Stimulated activated memory B cell treated with anti-CD40 and anti-IgM and Interleukin-4, amounts not matched to agents 10 μg/mL and 1 μg/mL and 100 μg/mL, for 72 hours (primary cell): ENCODE measurements around the gene ARID1B.

Experiments
- ATAC-seq: fragments of 150-1000 bp; cut with Tn5 transposase; 2 replicates; pipeline ENCODE4 v1.10.0; 2021
- H3K27ac Mint-ChIP-seq: one replicate; pipeline ENCODE4 v1.8.0; 2022; ENCODE audit warnings: mild to moderate bottlenecking, mixed read lengths
- H3K27me3 Mint-ChIP-seq: one replicate; pipeline ENCODE4 v1.8.0; 2022; ENCODE audit warnings: mixed read lengths
- H3K36me3 Mint-ChIP-seq: one replicate; pipeline ENCODE4 v1.8.0; 2022; ENCODE audit warnings: mixed read lengths
- H3K4me1 Mint-ChIP-seq: one replicate; pipeline ENCODE4 v1.8.0; 2022; ENCODE audit warnings: mixed read lengths
- H3K4me3 Mint-ChIP-seq: one replicate; pipeline ENCODE4 v1.8.0; 2022; ENCODE audit warnings: mild to moderate bottlenecking, moderate library complexity, mixed read lengths
- H3K9me3 Mint-ChIP-seq: one replicate; pipeline ENCODE4 v1.8.0; 2022; ENCODE audit warnings: mixed read lengths

ARID1B gene

DNA sequence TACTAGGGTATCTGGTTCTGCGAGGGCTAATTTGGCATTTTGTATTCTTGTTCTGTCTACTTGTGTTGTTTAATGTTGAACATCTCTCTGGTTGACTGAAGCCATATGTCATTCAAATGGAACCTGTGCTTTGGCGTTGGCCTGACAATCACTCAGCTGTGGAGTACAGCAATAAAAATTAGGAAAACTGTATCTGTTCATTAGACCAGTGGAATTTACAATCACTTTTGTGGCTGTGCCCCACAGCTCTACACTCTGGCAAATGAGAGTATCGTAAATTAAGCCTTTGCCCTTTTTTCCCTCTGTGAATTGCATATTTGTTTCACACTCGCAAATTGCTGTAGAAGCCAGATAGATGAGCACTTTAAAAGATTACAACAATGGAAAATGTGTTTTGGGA, 102.0 kb downstream of the ARID1B start:
- no peak for ATAC-seq
- H3K9me3 Mint-ChIP-seq, result no peaks in the 10 kb centered on the region
- H3K27ac Mint-ChIP-seq, result no peak overlapping the region
- peaks cover 71% of the 10 kb centered on the region for H3K4me1 Mint-ChIP-seq
- H3K4me3 Mint-ChIP-seq, result no peak overlapping the region
- peaks cover 11% of the 10 kb centered on the region for H3K36me3 Mint-ChIP-seq
- H3K27me3 Mint-ChIP-seq, result no peaks in the 10 kb centered on the region

DNA sequence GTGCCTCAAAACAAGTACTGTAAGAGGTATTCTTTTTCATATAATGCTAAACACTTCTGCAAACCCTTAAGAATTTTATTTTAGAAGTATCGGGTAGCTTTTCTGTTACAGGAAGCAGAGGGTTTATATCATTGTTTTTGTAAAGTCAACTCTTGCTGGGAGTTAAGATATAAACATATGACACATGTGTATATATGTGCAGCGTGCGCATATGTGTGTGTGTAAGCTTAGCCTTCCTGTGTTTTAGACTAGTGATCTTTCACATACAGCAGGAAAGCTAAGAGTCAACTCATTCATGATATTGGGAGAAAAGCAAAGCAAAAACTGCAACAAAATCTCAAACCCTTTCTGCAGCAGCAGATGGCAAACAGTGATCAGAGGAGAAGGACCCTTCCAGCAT, 102.4 kb downstream of the ARID1B start:
- H3K27me3 Mint-ChIP-seq, result no peaks in the 10 kb centered on the region
- H3K4me1 Mint-ChIP-seq, result peaks cover 71% of the 10 kb centered on the region
- ATAC-seq, result no peak
- no peaks in the 10 kb centered on the region for H3K9me3 Mint-ChIP-seq
- no peak overlapping the region for H3K4me3 Mint-ChIP-seq
- peaks cover 7% of the 10 kb centered on the region for H3K36me3 Mint-ChIP-seq
- peak overlapping the region; percentile 21 for H3K27ac Mint-ChIP-seq

DNA sequence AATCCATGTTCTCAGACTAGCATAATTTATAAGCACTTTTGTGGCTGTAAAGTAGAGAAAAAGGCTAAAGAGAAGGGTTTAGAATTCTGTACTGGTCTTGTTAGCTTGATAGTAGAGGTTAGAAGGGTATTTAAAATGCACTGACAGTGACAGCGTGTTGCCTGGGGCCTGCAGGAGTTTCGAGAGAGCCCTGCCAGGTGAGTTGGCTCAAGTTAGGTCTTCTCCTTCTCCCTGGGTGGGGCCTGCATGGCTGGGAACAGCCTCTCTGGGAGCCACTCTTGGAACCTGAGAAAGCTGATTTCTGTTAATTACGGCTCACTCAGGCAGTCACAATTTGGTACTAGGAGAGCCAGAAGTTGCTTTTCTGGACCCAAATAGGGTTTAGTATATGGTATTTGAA, 103.7 kb downstream of the ARID1B start:
- Mint-ChIP-seq H3K4me3 (no peak overlapping the region), H3K27me3 (no peaks in the 10 kb centered on the region), H3K9me3 (no peaks in the 10 kb centered on the region), H3K4me1 (peaks cover 67% of the 10 kb centered on the region), H3K36me3 (peaks cover 4% of the 10 kb centered on the region), H3K27ac (no peak overlapping the region)
- ATAC-seq, result no peak

DNA sequence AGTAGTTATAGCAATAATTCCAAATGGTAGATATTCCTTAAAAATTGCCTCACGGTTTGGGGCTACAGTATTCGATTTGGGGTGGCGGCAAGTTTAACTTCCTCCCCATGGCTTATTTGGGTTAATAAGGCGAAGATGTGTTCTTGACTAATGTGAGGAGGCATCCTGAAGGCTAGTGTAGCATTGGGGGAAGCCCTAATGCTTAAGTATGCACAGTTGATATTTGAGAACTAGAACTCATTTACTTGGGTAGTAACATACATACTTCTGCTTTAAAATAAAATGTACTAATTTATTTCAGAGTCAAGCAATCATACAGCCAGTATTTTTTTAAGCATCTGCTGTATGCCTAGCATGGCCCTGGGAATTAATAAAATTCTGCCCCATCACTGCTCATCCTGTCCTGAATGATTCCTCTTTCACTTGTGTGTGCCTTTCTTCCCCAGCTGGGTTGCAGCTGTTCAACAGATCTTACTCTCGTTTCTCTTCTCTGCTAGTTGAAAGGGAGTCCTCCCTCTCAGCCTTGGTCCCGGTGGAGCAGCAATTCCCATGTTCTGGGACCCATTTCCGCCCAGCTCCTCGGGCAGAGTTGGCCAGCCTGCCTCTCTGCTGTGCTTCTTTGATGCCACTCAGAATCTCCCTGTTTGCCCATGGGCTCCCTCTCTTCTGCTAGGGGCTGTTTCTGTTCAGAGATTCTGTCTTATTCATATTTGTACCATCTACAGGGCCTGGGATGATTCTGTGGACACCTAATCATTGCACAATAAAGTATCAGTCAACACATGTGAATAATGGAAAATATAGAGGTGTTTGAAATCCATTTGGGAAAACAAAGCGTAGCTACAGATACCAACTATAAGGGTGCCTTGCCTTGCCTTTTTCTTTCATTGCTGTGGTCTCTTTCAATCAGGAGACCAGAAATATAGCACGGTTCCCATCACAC, 104.8 kb downstream of the ARID1B start:
- H3K9me3 Mint-ChIP-seq, result no peaks in the 10 kb centered on the region
- peak overlapping the region; percentile 57 for H3K27ac Mint-ChIP-seq
- H3K4me3 Mint-ChIP-seq, result peak overlapping the region; percentile 29
- H3K4me1 Mint-ChIP-seq, result peaks cover 77% of the 10 kb centered on the region
- peaks cover 13% of the 10 kb centered on the region for H3K36me3 Mint-ChIP-seq
- ATAC-seq, result peak; percentile 58
- H3K27me3 Mint-ChIP-seq, result no peaks in the 10 kb centered on the region

DNA sequence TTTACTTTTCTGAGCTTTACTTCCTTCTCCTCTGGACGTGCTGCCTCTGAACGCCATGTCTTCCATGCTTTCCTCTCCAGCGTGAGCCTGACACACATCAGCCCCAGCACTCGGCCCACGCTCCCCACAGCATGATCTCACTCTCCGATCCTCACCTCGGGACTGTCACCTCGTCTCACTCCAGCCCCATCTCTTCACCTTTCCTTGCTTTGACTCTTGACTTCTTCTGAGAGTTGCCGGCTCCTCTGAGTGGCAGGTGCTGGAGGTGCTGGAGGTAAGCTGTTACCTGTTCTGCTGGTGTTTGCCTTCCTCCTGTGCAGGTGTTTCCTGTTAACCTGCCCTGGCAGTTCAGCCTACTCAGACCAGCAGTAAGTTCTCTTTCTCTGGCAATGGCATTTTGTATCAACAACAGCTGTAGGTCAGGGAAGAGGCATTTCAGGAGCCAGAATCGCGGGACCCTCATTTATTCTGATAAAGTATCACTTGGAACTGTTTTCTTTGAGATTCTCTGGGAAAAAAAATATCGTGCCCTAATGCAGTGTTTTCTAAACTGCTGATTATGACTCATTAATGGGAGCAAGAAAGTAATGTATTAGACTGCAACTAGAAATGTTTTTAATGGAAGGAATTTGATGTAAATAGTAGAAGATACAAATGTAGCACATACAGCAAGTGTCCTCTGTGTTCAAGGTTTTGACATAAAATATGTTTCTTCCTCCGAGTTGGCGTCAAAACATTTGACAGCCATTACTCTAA, 106.5 kb downstream of the ARID1B start:
- H3K36me3 Mint-ChIP-seq, result peaks cover 17% of the 10 kb centered on the region
- peak; percentile 81 for ATAC-seq
- H3K4me1 Mint-ChIP-seq, result peaks cover 76% of the 10 kb centered on the region
- H3K27ac Mint-ChIP-seq, result peak overlapping the region; percentile 55
- no peaks in the 10 kb centered on the region for H3K27me3 Mint-ChIP-seq
- peak overlapping the region; percentile 49 for H3K4me3 Mint-ChIP-seq
- no peaks in the 10 kb centered on the region for H3K9me3 Mint-ChIP-seq

DNA sequence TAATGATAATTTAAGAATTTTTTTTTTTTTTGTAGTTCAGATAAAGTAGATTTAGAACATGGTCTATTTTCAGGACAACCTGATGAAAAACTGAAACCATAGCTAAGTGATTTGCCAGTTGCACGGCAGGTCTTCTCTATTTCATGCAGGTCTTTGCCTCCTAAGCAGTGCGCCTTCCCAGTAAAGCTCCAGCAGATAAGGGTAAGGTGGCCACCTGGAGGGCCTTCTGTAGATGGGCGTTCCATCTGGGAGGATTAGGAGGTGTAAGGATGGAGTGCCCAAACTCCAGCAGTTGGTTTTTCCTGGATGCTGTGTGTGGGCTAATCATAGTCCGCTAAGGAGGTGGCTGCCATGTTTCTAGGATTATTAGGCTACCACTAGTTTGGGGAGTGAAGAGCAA, 107.1 kb downstream of the ARID1B start:
- ATAC-seq, result no peak
- peaks cover 73% of the 10 kb centered on the region for H3K4me1 Mint-ChIP-seq
- peak overlapping the region; percentile 55 for H3K27ac Mint-ChIP-seq
- no peak overlapping the region for H3K4me3 Mint-ChIP-seq
- H3K9me3 Mint-ChIP-seq, result no peaks in the 10 kb centered on the region
- peaks cover 17% of the 10 kb centered on the region for H3K36me3 Mint-ChIP-seq
- no peaks in the 10 kb centered on the region for H3K27me3 Mint-ChIP-seq

DNA sequence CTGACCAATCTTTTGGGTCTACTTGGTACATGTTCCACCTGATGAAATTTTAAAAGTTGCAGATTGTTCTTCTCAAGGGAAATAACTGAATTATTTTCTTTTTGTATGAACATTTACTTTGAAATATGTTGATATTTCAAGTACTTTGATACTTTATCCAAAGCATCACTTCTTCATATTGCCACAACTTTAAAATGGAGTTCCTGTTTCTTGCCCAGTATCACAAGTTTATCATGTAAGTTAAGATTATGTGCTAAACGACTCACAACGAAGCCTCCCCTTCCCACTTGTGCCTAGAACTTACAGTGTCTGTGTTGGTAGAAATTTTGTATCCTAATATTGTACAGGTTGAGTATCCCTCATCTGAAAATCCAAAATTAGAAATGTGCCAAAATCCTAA, 108.4 kb downstream of the ARID1B start:
- no peaks in the 10 kb centered on the region for H3K9me3 Mint-ChIP-seq
- H3K4me3 Mint-ChIP-seq, result no peak overlapping the region
- peaks cover 75% of the 10 kb centered on the region for H3K4me1 Mint-ChIP-seq
- no peak for ATAC-seq
- H3K27ac Mint-ChIP-seq, result peak overlapping the region; percentile 69
- H3K27me3 Mint-ChIP-seq, result no peaks in the 10 kb centered on the region
- peaks cover 13% of the 10 kb centered on the region for H3K36me3 Mint-ChIP-seq

DNA sequence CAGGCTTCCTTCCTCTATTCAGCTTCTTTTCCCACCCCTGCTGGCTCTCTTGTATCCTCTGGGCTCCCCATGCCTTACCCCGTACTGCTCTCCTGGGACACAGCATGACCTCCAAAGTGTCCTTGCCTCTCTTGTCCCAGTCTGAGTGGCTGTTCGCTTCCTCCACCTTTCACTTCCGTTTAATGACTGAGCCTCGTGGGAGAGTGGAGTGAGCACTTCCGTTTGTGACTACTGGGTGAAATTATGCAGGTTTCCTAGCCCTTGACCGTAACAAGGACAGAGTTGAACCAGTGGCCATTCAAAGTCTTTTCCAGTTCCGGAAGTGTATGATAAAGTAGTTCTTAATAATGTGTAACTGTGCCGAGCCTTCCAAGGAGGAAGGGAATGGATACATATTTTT, 109.2 kb downstream of the ARID1B start:
- peak overlapping the region; percentile 69 for H3K27ac Mint-ChIP-seq
- peaks cover 82% of the 10 kb centered on the region for H3K4me1 Mint-ChIP-seq
- no peaks in the 10 kb centered on the region for H3K27me3 Mint-ChIP-seq
- H3K36me3 Mint-ChIP-seq, result peaks cover 13% of the 10 kb centered on the region
- no peaks in the 10 kb centered on the region for H3K9me3 Mint-ChIP-seq
- H3K4me3 Mint-ChIP-seq, result peak overlapping the region; percentile 67
- peak; percentile 77 for ATAC-seq

DNA sequence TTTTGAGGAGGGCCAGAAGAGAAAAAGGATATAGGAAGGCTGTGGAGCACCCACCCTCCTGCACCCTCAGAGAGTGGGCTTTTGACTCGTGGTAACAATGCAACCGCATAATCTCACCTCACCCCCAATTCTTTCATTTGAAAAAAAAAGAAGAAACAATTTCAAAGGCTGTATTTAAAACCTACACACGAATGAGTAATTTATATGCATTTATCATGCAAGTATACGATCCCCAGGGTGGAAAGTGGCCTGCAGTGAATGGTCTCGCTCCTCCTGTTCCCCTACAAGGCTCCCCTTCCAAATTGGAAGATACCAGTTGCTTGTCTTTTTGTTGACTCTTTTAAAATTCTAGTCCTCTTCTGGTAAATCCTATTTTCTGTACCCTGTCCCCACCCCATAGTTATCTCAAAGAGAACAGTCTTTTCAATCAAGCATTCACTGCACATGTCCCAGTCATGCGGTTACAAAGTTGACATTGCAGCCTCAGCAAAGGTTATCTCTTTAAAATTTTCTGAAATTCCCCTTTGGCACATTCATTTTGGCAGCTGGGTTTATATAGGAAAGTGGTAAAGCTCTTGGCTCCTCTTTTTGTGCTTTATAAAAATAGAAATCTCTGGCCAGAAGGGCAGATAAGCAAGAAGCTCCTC, 110.6 kb downstream of the ARID1B start:
- H3K27ac Mint-ChIP-seq, result peak overlapping the region; percentile 62
- H3K4me3 Mint-ChIP-seq, result no peak overlapping the region
- H3K27me3 Mint-ChIP-seq, result no peaks in the 10 kb centered on the region
- no peaks in the 10 kb centered on the region for H3K9me3 Mint-ChIP-seq
- no peak for ATAC-seq
- H3K4me1 Mint-ChIP-seq, result peaks cover 69% of the 10 kb centered on the region
- peaks cover 13% of the 10 kb centered on the region for H3K36me3 Mint-ChIP-seq

DNA sequence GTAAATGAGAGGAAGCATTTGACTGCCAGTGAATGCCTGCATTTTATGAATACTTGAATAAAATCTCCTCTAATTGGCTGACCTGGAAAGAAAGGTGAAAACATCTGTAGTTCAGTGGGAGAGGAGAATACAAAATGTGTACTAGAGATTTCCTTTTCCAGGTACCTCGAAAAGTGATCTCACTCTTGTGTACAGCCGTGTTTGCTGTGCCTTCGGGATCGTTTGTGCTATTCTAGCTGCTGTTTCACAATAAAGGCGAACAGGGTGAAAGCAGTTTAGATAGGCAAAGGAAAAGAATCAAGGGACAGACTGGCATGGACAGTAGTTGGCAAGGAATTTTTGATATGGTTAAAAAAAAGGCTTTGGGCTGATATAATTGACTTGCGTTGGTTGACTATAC, 112.3 kb downstream of the ARID1B start:
- no peak for ATAC-seq
- peaks cover 69% of the 10 kb centered on the region for H3K4me1 Mint-ChIP-seq
- peaks cover 18% of the 10 kb centered on the region for H3K36me3 Mint-ChIP-seq
- no peaks in the 10 kb centered on the region for H3K27me3 Mint-ChIP-seq
- H3K4me3 Mint-ChIP-seq, result no peak overlapping the region
- no peaks in the 10 kb centered on the region for H3K9me3 Mint-ChIP-seq
- H3K27ac Mint-ChIP-seq, result no peak overlapping the region

DNA sequence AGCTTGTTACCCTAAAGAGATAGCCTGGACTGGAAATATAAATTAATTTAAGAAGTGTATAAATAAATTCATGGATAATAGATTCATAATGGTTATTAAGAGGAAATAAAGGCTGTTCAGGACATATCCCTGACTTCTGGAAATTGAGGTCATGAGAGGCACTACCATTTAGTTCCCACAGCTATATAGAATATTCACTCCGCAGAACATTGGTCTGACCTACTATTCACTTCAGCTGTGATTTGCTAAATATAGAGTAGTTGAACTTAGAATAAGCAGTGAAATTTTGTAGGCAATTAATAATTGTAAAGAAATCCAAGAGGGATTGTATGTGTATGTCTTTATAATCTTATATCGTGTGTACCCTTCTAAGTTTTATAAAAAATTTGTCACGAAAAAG, 112.8 kb downstream of the ARID1B start:
- ATAC-seq, result no peak
- H3K27ac Mint-ChIP-seq, result no peak overlapping the region
- no peaks in the 10 kb centered on the region for H3K27me3 Mint-ChIP-seq
- peaks cover 72% of the 10 kb centered on the region for H3K4me1 Mint-ChIP-seq
- H3K4me3 Mint-ChIP-seq, result no peak overlapping the region
- peaks cover 18% of the 10 kb centered on the region for H3K36me3 Mint-ChIP-seq
- H3K9me3 Mint-ChIP-seq, result no peaks in the 10 kb centered on the region

DNA sequence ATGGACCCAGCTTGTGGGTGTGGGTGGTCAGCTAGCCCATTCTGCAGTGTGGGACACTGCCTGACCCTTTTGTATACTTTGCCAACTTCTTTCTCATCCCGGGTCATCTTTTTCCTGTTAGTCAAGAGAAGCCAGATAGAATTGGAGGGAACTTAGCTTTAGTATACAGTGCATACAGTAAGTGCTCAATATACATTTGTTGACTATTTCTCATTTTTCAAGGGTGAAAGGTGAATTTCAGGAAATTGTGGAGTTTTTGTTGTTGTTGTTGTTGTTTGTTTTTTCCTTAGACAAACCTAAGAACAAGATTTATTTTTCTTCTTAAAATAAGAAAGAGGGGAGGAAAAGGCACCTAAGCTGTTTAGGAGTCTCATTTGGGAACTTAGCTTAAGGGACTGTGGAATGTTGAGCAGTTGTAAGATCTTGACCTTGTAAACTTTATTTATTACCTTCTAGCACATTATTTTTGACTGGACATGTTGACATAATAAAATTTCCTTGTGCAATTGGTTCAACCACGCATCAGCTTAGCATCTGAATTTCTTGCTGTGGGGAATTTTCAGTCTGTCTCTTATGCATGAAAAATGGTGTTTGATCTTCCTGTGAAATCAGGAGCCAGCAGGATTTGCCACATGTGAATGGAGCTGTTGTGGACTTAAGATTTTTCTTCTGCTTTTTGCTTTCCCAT, 113.6 kb downstream of the ARID1B start:
- Mint-ChIP-seq H3K4me3 (no peak overlapping the region), H3K4me1 (peaks cover 75% of the 10 kb centered on the region), H3K36me3 (peaks cover 18% of the 10 kb centered on the region), H3K27me3 (no peaks in the 10 kb centered on the region), H3K9me3 (no peaks in the 10 kb centered on the region), H3K27ac (no peak overlapping the region)
- no peak for ATAC-seq

DNA sequence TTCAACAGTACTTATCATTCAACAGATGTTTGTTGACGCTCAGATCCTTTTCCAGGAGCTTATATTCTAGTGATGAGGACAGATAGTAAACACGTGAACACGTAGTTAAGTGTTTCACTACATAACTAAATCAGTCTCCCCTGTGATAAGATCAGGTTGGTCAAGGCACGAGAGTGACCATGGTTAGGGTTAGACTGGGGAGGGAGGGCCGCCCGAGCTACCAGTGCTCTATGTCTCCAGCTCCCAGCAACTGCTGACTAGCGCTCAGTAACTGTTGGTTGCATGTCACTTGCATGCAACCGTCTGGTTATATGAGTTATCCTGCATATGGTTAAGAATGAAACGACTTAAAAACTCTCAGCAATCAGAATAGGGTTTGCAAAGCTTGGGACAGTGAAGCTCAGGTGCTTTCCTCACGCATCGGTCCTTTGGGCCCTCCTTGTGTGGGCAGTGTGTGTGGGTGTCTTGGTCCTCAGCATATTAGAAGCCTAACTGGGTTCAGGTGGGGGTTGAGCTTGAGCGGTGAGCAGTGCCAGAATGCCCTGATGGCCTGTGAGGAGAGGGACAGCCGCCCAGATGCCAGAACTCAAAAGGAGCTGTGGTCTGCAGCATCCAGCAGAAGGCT, 120.8 kb downstream of the ARID1B start:
- Mint-ChIP-seq H3K36me3 (peaks cover 15% of the 10 kb centered on the region), H3K4me1 (peaks cover 75% of the 10 kb centered on the region), H3K27ac (no peak overlapping the region), H3K27me3 (no peaks in the 10 kb centered on the region), H3K4me3 (no peak overlapping the region), H3K9me3 (no peaks in the 10 kb centered on the region)
- no peak for ATAC-seq

DNA sequence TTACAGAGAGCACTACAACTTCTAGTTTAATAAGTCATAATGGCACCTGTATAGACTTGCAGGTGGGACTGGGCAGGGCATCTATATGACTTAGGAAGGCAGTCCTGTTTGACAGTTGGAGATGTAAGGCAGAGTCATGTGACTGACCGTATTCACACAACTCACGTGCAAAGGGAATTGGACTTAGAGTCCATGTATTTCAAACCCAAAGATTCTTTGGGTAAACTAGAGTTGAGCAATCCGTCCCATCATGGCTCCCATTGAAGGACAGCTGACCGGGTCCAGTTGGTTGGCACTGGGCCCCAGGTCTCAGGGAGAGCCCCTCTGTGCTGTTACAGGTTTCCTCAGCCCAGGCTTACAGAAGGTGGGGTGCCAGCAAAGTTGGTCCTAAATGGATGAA, 121.9 kb downstream of the ARID1B start:
- H3K27me3 Mint-ChIP-seq, result no peaks in the 10 kb centered on the region
- H3K9me3 Mint-ChIP-seq, result no peaks in the 10 kb centered on the region
- H3K4me1 Mint-ChIP-seq, result peaks cover 68% of the 10 kb centered on the region
- peaks cover 20% of the 10 kb centered on the region for H3K36me3 Mint-ChIP-seq
- H3K4me3 Mint-ChIP-seq, result no peak overlapping the region
- no peak overlapping the region for H3K27ac Mint-ChIP-seq
- no peak for ATAC-seq
